Measurements from ENCODE around the gene MTHFD1L.
"Not testable (repeated sequence)": the region's sequence is repeated elsewhere in the genome, so short reads cannot be mapped to it uniquely, and the experiment has no call there.

Gene MTHFD1L

DNA sequence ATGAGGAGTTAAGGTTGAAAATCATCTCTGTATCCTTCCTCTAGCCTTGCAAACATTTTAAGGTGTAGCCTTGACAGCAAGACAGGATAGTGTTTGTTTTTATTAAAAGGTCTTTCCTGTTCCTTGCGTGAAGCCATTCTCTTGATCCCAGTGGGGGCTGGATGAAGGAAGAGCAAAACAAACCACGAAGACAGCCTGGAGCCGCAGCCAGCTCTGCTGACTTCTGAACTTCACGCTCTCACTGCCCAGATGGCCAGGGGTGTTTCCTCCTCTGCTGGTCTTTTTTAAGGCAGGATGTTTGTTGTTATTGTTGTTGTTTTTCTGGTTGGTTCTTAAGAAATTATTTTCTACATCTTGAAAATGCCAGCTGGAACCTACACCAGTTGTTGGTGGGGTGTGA is 156.4 kb downstream of the MTHFD1L start:
- DNase-seq = no peak

DNA sequence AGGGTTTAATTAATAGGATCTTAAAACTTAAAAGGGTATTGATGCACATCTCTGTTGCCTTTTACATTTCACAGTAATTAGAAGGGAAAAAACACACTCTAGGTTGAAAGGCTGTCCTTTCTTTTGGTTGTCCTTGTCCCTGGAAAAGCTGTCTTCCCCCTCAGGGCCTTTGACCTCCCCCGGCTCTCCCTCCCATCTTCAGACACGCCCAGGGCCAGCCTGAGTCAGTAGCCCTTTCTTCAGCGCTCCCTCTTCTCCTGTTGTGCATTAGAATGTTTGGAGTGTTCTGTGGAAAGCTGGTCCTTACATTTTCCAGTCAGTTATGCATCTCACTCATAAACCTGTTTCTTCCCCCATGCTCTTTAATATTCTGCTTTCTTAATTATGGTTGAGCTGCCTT is 157.0 kb downstream of the MTHFD1L start:
- no peak for DNase-seq

DNA sequence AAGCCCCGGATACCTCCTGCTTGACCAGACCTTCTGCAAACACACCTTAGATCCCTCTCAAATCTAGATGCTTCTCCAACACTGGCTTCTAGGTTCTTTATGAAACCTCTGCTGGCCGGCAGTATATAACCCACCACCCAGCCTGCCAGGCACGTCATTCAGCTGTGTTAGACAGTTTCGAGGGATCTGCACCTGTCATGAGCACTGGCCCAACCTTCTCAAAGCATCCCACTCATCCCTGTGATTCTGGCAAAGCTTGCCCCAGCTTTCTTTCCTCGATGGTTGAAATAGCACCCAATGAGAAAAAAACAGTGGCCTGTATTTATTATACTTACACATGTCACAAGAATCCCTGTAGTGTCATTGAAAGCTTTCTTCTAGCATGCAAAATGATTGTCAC is 157.8 kb downstream of the MTHFD1L start:
- no peak for DNase-seq

DNA sequence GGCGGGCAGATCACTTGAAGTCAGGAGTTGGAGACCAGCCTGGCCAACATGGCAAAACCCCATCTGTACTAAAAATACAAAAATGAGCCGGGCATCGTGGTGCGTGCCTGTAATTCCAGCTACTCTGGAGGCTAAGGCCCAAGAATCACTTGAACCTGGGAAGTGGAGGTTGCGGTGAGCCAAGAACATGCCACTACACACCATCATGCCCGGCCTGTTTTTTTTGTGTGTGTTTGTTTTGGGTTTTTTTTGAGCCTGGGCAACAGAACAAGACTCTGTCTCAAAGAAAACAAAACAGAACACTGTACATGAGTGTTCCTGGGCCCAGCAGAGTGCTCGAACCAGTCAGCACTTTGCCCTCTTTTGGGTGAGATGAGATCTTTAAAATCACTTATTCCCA is 159.1 kb downstream of the MTHFD1L start:
- DNase-seq = no peak

DNA sequence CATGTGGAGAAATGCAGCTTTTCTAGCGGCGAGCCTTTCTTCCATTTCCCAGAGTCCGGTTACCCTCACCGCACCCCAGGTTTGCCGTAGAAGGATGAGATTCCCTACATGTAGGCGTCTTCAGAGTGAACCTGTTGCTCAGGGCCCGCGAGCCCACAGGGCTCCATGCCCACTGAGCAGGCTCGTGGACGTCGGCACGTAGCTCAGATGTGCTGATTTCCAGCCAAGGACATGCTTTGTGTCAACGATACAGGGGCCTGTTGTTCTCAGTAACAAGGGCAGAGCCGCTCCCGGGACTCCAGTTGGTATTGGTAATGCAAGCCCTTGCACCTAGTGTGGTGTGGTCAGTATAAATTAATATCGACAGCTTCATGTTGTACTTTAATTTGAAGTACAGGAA is 159.6 kb downstream of the MTHFD1L start:
- DNase-seq = no peak

DNA sequence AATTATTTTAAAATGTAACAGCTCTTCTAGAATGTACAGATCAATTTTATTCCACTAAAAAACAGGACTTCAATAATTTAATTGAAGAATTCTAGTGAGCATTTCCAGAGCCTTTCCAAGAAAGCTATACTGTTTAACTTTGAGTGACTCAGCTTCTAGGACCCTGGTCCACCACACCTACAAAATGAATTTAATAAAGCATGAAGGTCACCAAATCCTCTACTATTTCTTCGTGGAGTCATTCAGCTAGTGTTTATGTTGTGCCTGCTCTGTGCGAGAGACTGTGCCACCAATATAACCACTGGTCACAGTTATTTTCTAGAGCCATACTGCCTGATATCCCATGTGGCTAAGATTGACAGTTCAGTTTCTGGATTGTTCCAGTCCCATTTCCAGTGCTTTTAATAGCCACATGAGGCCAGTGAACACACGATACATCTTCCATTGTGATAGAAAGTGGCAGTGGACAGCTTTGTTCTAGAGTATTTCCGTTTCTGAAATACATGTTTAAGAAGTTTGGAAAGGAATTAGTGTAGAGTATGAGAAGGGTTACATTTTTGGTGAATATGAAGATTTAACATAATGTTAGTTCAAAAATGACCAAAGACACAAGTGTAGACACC is 160.7 kb downstream of the MTHFD1L start:
- no peak for DNase-seq

DNA sequence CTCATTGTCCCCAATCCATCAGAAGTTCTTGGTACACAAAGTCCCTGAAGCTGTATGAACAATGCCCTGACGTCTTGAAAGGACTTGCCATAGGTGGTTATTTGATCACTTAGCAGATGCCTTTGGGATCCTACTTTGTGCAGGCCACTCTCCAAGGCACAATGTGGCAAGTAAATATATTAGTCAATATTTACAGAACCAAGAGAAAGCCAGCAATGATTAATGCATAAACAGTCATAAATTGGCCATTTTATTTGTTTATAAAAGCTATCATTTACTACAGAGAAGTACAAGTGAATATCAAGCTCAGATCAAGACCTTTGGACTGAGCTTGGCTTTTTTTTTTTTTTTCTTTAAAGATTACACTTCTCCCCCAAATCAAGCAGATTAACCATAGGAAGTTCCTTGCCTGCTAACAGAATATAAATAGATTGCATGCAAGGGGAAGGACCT is 161.8 kb downstream of the MTHFD1L start:
- DNase-seq = no peak

DNA sequence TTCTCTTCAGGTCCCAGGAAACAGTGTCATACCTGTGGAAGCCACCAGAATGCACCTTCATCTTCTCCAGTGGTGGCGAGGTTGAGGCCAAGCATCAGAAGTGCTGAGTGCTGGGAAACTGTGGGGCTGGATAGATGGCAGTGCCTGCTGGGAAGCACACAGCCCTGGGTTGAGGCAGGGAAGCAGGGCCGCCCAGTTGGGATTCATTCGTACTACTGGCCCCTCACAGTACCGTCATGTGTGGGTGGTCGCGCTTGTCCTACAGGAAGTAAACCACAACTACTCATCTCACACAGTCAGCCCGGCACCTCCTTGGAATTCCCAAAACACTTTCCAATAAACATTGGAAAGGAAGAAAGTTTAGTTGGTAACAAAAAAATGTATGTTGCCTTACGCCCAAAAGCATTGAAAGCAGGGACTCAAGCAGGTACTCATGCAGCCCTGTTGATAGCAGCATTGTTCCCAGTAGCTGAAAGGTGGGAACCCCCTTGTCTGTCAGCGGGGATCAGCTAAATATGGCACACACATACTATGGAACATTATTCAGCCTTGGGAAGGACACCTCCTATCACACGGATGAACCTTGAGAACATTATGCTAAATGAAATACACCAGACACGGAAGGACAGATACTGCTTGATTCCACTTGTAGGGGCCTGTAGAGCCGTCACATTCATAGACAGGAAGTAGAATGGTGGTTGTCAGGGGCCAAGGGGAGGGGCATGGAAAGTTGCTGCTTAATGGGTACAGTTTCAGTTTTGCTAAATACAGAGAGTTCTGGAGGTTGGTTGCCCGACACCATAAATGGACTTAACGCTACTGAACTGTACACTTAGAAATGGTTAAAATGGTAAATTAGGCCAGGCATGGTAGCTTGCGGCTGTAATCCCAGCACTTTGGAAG is 162.7 kb downstream of the MTHFD1L start:
- DNase-seq = no peak

DNA sequence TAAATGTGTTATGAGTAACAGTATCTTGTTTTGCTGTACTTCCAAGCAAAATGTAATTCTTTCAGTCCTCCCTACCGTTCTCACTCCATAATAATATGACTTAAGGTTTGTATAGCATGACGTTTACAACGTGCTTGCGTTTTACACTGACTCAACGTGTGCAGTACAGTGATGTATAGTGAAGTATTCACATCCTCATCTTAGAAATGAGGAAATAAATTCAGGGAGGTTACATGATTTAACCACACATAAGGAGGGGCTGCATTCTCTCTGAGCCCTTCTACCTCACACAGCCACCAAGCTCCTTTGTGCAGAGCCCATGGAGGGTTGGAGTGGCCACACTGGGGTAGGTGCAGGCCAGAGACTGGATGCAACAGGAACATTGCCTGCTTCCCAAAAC is 164.5 kb downstream of the MTHFD1L start:
- DNase-seq = no peak

DNA sequence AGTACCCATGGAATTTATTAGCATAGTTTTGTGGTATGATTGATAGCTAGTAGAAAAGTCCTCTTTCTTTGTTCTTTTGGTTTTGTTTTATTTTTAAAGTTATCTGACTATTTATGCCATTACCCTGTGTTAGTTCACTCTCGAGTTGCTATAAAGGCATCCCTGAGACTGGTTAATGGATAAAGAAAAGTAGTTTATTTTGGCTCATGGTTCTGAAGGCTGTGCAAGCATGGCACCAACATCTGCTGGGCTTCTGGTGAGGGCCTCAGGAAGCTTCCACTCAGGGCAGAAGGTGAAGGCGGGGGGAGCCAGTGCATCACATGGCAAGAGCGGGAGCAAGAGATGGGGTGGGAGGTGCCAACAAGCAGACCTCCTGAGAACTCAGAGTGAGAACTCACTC is 166.5 kb downstream of the MTHFD1L start:
- DNase-seq = no peak

DNA sequence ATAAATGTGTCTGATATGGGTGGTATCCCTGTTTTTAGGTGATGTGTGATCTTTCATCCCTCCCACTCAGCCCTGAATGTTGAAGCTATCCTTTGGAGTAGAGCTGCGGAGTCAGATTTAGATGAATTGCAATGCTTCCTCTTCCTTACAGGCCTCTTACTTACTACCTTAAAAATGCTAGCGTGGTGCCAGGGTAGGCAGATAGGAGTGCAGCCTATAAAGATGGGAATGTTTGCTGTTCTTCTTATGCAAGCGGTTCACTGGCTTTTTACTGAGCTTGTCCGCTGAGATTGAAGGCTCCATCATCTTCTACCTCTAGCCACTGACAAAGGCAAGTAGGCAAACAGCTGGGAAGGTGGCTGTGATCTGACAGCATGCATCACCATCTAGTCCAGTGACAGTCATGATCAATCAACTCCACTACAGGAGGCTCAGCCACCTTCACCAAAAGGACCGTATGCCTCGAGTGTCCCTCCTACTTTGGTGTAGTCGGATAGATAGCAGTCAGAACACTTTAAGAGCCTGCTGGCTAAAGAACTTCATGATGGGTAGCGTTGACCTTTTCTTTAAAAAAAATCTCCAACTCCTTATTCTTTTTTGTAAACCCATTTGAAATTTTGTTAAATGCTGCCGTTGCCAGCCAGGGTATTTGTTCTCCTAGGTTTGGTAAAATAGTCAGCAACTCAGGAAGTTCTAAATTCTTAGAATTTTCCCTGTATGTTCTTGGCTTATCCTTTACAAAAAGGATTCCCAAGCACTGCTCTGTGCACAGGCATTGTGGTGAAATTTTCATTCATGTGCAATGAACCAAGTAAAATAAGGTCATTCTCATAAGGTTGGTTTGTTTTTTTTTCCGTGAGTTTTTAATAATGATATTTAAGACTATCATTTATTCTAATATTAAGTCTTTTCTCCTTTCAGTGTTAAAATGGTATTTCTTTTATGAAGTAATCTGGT is 169.6 kb downstream of the MTHFD1L start:
- DNase-seq = no peak

DNA sequence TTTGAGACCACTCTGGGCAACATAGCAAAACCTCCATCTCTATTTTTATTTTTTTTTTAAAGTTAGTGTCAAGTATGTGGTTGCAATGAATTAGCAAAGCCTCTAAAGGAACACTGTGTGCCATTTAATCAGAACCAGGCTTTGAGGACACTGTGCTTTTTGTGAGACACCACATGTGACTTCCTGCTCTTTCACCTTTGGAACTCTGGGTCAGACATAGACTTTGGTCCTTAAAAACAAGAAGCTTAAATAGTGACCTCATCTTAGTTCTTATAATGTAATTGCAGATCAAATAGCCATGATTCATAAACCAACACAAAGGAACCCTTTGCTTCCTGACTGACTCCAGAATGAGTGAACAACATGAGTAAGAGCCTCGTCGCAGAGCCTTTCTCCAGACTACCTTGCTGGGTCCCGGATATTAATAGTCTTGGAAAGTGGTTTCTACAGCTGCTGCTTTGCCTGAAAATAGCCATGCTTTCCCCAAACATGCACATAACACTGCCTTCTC is 170.8 kb downstream of the MTHFD1L start:
- not testable (repeated sequence) for DNase-seq

DNA sequence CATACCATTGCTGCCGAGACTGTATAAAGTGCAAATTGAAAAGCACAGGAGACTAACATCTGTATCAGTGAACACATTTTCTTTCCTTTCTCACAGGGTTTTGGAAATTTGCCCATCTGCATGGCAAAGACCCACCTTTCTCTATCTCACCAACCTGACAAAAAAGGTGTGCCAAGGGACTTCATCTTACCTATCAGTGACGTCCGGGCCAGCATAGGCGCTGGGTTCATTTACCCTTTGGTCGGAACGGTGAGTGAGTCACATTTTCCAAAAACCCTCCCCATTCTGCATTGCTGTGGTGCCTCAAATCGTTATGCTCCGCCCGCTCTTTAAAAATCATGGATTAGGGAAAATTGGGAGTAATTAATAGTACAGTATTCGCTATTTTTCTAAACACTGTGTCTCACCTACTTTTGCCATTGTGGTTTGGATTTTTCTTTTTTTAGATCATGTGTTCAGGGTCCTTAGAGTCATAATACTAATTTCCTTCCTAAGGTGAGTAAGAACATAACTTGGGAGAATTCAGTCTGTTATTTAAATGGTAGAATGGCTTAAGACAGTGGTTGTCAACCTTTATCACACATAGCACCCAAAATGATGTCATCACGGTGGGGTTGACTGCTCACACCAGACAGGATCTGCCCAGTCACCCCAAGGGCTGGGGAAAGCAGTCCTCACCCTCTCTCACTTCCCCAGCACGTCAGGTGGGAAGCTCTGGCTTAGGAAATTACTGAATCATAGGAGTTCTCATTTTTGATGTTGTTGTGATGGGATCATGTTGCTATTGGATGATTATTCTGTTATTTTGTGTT is 171.6 kb downstream of the MTHFD1L start:
- DNase-seq = no peak

DNA sequence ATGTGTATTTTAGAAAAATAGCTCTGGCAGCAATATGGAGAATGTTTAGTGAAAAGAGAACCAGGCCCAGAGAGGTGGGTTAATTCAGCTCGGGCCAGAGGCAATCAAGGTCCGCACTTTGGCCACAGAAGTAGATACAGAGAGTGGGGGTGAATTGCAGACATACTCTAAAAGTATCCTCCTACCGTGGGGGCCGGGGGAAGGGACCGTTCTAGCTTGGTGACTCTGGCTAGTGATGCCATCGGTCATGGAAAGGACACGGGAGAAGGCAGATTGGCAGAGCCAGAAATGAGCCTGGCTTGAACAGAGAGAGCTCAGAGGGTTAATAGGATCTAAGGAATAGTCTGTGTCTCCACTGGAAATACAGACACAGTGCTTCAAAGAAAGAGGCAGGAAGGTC is 173.1 kb downstream of the MTHFD1L start:
- DNase-seq = no peak

DNA sequence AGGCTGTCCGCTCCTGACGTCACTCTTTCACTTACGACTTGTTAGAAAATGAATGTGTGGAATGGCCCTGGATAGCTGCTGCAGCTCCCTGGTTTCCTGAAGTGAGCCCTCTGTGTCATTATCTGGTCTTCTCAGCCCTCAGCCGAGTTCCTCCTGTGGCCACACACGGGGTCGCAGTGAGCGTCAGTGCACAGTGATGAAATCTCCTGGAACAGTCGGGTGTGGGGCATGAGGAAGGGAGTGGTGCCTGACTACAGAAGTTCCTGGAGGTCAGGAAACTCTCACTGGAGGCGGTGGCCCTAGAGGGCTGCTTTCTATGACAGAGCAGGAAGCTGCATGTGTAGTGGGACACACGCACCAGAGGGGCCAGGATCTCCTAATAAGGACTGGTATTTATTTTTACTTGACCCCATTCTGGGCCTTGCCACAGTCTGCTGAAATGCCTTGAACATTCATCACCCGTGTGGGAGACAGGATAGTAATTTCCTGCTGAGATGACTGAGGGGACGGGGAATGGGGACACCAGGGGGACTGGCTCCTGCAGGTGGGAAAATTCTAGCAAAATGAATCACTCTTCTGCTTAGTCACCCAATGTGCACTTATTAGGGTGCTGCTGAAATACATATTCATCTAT is 175.5 kb downstream of the MTHFD1L start:
- not testable (repeated sequence) for DNase-seq

DNA sequence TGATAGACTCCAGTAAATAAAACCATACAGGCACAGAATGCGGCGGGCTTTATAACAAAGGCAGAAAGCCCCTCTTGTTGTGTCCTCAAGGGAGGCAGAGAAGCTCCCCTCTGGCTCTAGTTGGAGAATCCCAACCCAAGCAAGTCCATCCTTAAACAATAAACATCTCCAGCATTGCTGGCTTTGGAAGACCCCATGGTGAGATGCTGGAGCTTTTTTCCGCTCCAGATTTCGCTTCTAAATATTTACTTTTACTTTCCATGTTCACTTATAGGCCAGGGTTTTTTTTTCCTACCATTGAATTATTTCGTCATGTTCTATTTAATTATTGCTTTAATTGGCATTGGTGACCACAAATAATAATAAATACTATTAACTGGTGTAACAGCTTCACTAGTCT is 176.2 kb downstream of the MTHFD1L start:
- DNase-seq = no peak

DNA sequence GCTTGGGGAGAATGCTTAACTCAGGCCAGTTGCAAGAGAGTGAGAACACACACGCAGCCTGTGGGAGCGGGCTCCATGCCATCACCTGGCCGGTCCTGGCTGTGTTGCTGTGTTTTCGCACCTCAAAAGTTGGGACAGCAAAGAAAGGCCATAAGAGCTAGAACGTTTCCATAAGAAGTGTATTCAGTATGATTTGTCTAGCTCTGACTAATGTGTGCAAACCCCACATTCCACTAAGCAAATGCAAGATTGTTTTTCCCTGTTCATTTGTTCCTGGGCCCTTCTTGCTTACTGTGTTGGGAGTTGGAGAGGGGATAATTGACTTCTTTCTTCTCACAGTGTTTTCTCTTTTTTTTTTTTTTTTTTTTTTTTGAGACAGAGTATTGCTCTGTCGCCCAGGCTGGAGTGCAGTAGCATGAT is 177.4 kb downstream of the MTHFD1L start:
- not testable (repeated sequence) for DNase-seq

DNA sequence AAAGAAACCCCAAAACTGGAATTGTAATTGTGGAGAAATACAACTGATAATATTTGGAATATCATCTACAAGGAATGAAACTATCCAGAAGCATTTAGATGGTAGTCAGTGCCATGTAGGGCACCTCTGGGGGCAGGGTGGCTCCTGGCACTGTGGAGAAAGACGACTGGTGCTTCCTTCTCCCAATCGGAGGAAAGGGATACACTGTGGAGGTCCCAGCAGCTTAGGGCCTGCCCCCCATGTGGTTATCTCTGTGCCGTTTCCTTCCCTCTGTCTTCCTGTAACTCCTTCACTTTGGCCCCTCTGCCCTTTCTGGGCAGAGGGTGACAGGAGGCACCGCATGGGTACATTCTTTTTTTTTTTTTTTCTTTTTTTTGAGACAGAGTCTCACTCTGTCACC is 178.4 kb downstream of the MTHFD1L start:
- no peak for DNase-seq

DNA sequence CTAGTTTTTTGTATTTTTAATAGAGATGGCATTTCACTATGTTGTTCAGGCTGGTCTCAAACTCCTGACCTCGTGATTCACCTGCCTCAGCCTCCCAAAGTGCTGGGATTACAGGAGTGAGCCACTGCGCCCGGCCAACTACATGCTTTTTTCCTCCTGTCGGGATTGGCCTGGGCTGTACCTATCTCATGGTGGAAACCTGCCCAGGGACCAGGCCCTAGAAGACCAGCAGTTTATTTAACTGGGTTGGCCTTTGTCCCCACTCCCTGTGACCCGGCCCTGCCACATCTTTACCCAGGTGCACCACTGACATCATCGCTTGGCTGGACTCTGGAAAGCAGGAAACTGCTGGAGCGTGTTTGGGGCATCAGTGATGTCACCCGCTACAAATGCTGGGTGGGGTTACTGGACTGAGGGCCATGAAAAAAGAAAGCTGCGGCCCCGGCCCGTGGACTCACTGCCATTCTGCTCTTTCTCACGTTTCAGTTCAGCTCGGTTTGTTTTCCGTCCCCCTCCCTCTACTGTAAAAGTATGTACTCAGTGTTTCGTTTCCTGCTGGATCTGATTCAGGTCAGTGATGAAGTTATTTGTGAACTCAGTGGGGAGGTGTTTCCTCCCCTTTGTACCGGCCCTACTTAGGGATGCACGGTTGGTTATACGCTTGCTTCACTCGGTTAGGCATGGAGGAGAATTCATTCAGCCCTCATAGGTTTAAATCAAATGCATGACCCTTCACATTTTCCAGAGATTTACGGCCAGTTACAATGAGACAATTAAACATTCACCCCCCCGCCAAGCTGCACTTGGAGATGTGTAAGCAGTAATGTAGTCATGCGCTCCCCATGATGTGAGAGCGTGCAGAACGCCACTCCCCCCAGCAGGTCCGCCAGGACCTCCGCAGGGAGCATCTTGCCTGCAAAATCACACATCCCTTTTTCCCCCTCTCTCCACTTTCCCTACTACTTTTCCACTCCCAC is 179.3 kb downstream of the MTHFD1L start:
- DNase-seq = no peak

DNA sequence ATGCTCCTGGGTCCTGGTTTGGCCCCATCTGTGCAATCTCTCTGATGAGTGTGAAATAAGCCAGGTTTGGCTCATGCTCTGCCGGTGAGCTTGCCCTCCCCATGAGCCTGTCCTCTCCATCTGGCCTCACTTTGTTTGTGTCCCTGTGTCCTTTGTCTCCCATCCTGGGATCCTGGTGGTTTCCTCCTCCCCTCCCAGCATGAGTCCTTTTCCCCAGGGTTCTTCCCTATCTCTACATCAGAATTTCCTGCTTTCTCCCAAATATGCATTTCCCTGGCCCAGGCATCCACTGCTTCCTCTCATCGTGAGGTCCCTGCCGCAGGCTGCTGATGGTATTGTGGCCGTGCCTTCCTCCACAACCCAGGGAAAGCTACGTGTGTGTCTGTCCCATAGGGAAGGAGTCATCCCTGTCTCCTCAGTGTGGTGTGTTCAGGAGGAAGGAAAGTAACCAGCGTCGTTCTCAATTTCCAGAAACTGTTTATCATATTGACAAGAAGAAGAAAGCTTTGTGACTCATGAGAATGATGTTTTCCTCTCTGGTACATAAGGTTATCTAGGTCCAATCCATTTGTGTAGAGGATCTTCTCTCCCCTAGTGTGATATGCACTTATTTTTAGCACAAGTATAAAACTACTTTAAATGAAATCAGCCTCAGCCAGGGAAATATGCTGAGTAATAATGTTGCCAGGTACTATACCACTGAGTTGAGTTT is 180.2 kb downstream of the MTHFD1L start:
- DNase-seq = not testable (repeated sequence)

All from NCI-H526 treated with DMSO at 0.1 percent for 48 hours (cell line).